Subcutaneous adipose tissue (tissue), 4 donors: ENCODE results near the gene SGMS1. TPM values are rescaled to one million over a fixed set of nuclear protein-coding genes. Genes with fewer than 3 reads are reported as not detected.

ENCODE experiments used
- CTCF ChIP-seq: fragments of 450-650 bp; IDR thresholded peaks from one replicate; pipeline ENCODE4 v1.5.1; 2016; ENCODE audit warnings: low read depth, mild to moderate bottlenecking, control low read depth, antibody characterized with exemption, moderate library complexity
- total RNA-seq, 4 donors: library from RNA; depleted of rRNA; stranded (reverse); fragments of >200 nt; gene quantifications; one replicate each; pipeline ENCODE4 v1.1.0, GENCODE V29; 2016

Gene SGMS1
- total RNA-seq, 4 donors from 2014 or later: 63.9 to 117 (median 87.4) TPM

GRCh38 chr10:50551894-50552293 is 71.9 kb downstream of the SGMS1 start:
- TF ChIP-seq CTCF: no peak

GRCh38 chr10:50550291-50550839 is 73.4 kb downstream of the SGMS1 start:
- TF ChIP-seq CTCF: no peak

- no peak for TF ChIP-seq CTCF
Observed at GRCh38 chr10:50545846-50546245, 77.9 kb downstream of the SGMS1 start.

GRCh38 chr10:50544857-50545429 is 78.8 kb downstream of the SGMS1 start:
- no peak for TF ChIP-seq CTCF

GRCh38 chr10:50544095-50544856 is 79.5 kb downstream of the SGMS1 start:
- no peak for TF ChIP-seq CTCF

GRCh38 chr10:50542871-50543270 is 80.9 kb downstream of the SGMS1 start:
- TF ChIP-seq CTCF: no peak

- no peak for TF ChIP-seq CTCF
Observed at GRCh38 chr10:50541921-50542320, 81.8 kb downstream of the SGMS1 start.
